ENCODE measurements around the gene CAVIN1. TPM values are rescaled to one million over a fixed set of nuclear protein-coding genes. Genes with fewer than 3 reads are reported as not detected.

Gene CAVIN1
- 100 to 1,000 TPM; 288 to 554 (median 306) TPM for total RNA-seq

DNA sequence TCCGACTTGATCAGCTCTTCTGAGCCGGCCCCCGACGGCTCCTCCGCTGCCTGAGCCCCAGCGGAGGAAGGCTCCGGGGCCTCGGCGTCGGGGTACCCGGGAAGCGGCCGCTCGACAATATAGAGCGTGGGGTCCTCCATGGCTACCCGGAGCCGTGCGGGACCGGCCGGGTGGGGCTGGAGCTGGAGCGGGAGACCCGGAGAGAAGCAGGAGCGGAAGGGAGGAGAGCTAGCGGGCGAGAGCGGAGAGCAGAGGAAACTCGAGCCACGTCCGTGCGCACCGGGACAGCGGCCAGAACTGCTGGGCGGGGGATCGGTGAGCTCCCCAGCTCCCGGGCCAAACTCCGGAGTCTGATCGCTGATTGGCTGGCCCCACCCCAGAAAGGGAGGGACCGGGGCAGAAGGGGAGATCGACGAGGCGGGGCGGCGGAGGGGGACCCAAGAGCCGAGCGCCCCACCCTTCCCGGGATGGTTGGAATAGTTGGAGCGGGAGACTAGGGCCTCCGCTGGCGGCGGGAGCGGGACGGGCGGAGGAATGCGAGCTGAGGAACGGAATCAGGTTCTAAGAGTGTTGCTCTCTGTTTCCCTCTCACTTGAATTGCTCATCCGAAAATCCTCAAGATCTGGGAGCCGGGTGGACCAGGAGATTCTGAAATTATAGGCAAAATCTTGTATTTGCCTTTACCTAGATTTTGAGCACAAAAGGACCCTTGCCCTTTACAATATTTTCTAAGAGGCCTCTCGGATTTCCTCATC lies at the start of gene CAVIN1:
Gene CAVIN1, minus strand, starts transcription at position 299 of the 755 bp plus-strand sequence. Its CDS starts 159 bp downstream, at position 140.
- TF ChIP-seq POLR2A (IDR thresholded peaks at IDR 0.05) (peak; percentile 91), POLR2AphosphoS5 (IDR thresholded peaks at IDR 0.05) (peak; percentile 95 to 98 (median 97)), CTCF (IDR thresholded peaks at IDR 0.05) (no peak)
- intact Hi-C loops (cut with DNase I; ENCODE audit: low total_unique reads): no loop called here
- no peaks in the 10 kb centered on the region for H3K9me3 ChIP-seq
- H3K27ac ChIP-seq: peak within 1 kb of the TSS; percentile 93 to 95
- no peaks in the 10 kb centered on the region for H3K36me3 ChIP-seq
- peak; percentile 96 to 98 for DNase-seq (ENCODE audit: low spot score in 2 of 2)
- H3K4me1 ChIP-seq: peaks cover 0 to 6% of the 10 kb centered on the region in 2 donors
- peak within 1 kb of the TSS; percentile 80 to 98 (median 92) for H3K4me3 ChIP-seq
- no peaks in the 10 kb centered on the region for H3K27me3 ChIP-seq

DNA sequence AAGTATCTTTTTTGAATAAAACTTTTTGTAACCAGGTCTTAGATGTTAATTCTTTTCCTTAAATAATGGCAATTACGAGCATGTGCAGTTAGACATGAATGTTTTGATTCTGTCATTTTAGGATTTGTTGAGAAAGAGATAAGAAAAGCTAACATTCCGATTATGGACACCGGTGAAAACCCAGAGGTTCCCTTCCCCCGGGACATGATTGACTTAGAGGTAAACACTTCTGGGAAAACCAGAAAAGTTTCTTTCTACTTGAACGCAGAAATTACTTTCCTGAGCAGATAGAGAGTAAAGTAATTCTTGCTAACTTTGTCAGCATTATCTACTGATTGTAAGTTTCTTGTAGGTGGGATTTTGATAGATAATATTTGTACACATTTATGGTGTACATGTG lies 44.8 kb upstream of the CAVIN1 start:
- H3K9me3 ChIP-seq: no peaks in the 10 kb centered on the region
- no peaks in the 10 kb centered on the region for H3K36me3 ChIP-seq
- H3K4me1 ChIP-seq: no peaks in the 10 kb centered on the region
- H3K27me3 ChIP-seq: no peaks in the 10 kb centered on the region
- no peak overlapping the region for H3K27ac ChIP-seq
- TF ChIP-seq POLR2AphosphoS5 (IDR thresholded peaks at IDR 0.05): no peak
- TF ChIP-seq POLR2A (IDR thresholded peaks at IDR 0.05): no peak
- TF ChIP-seq CTCF (IDR thresholded peaks at IDR 0.05): no peak
- no peak overlapping the region for H3K4me3 ChIP-seq
- DNase-seq (ENCODE audit: low spot score in 2 of 2): no peak
- intact Hi-C loops (cut with DNase I; ENCODE audit: low total_unique reads): no loop called here

DNA sequence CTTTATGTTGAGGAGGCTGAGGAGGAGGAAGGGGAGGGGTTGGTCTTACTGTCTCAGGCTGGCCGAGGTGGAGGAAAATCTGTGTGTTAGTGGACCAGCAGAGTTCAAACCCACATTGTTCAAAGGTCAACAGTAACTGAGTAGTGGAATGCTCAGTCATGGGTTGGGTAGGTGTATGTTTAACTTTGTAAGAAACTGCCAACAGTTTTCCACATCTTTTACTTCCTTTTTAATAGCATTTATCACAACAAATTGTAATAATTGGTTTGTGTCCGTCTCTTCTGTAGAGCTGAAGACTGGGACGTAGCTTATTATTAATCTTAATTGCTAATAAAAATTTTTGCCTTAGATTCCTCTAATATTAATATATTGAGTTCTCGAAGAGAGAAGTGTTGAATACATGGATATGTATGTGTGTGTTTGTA lies 40.9 kb upstream of the CAVIN1 start:
- no peaks in the 10 kb centered on the region for H3K36me3 ChIP-seq
- no peak for TF ChIP-seq CTCF (IDR thresholded peaks at IDR 0.05)
- no peak for TF ChIP-seq POLR2AphosphoS5 (IDR thresholded peaks at IDR 0.05)
- TF ChIP-seq POLR2A (IDR thresholded peaks at IDR 0.05): no peak
- no peak overlapping the region for H3K4me3 ChIP-seq
- intact Hi-C loops (cut with DNase I; ENCODE audit: low total_unique reads): no loop called here
- no peak overlapping the region for H3K27ac ChIP-seq
- peaks cover 0 to 6% of the 10 kb centered on the region in 2 donors for H3K4me1 ChIP-seq
- no peaks in the 10 kb centered on the region for H3K27me3 ChIP-seq
- no peaks in the 10 kb centered on the region for H3K9me3 ChIP-seq
- DNase-seq (ENCODE audit: low spot score in 2 of 2): no peak

DNA sequence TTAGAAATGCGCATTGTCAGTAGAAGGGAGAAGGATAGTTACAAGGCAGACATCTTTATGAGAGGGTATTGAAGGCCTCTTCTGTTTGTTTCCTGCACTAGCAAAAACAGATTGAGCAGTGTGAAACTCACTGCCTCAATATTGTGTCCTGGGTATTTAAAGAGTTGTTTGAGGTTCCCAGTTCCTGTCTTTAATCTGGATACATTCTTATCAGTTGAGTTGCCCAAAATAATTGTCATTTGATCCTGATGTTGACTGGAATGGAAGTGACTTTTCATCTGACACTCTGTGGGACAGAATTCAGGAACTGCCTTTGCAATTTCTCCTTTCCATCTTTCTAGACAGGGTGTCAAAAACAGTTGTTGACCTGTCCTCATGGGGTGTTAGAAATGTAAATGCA lies 37.3 kb upstream of the CAVIN1 start:
- DNase-seq (ENCODE audit: low spot score in 2 of 2): no peak
- H3K27me3 ChIP-seq: no peaks in the 10 kb centered on the region
- TF ChIP-seq POLR2AphosphoS5 (IDR thresholded peaks at IDR 0.05) (no peak), POLR2A (IDR thresholded peaks at IDR 0.05) (no peak), CTCF (IDR thresholded peaks at IDR 0.05) (no peak)
- H3K9me3 ChIP-seq: no peaks in the 10 kb centered on the region
- intact Hi-C loops (cut with DNase I; ENCODE audit: low total_unique reads): no loop called here
- peak overlapping the region; percentile 97 for H3K27ac ChIP-seq
- H3K4me1 ChIP-seq: peaks cover 7 to 17% of the 10 kb centered on the region in 2 donors
- no peaks in the 10 kb centered on the region for H3K36me3 ChIP-seq
- peak overlapping the region; percentile 65 to 81 (median 75) for H3K4me3 ChIP-seq

DNA sequence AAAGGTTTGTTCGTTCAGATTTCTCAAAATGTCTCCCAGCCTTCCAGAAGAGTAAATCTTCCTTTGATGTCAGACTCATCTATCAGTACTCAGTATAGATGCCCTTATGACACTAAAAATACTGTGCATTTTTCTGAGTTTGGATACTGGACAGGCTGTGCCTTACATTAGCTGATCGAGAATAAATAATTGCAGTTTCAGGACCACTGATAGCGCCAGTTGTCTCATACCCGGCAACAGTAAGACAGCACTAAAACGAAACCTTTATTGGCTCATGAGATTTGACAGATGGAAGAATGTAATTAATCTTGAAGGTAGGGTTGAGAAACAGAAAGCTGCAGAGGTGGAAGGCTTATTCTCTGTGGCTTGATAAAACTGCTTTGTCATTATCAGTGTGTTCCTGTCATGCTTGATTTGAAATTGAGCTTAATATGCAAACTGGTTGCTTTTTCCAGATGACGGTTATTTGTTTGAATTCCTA lies 36.8 kb upstream of the CAVIN1 start:
- H3K9me3 ChIP-seq: no peaks in the 10 kb centered on the region
- H3K36me3 ChIP-seq: no peaks in the 10 kb centered on the region
- peak in 1 of 3 donors; percentile 12 for TF ChIP-seq POLR2AphosphoS5 (IDR thresholded peaks at IDR 0.05)
- TF ChIP-seq POLR2A (IDR thresholded peaks at IDR 0.05): no peak
- DNase-seq (ENCODE audit: low spot score in 2 of 2): no peak
- H3K27me3 ChIP-seq: no peaks in the 10 kb centered on the region
- H3K4me3 ChIP-seq: peak overlapping the region; percentile 65 to 81 (median 75)
- peak overlapping the region; percentile 97 for H3K27ac ChIP-seq
- intact Hi-C loops (cut with DNase I; ENCODE audit: low total_unique reads): no loop called here
- peaks cover 7 to 17% of the 10 kb centered on the region in 2 donors for H3K4me1 ChIP-seq
